Esophagus mucosa (tissue), 1 donor: Measurements from ENCODE around the gene NUMB. TPM values are rescaled to one million over a fixed set of nuclear protein-coding genes. Genes with fewer than 3 reads are reported as not detected.
"Not testable (repeated sequence)": the region's sequence is repeated elsewhere in the genome, so short reads cannot be mapped to it uniquely, and the experiment has no call there.

Experiments
- ATAC-seq: fragments of 200-7000 bp; cut with Tn5 transposase; one replicate; pipeline ENCODE4 v1.9.1; 2020
- total RNA-seq: library from RNA; stranded (reverse); gene quantifications from one replicate; pipeline ENCODE4 v1.2.4, GENCODE V29; 2023
- donor health status: DM: yes; HTN: yes; CAD: no.

NUMB gene
- total RNA-seq, 1 donor from 2014 or later = 49.2 TPM

DNA sequence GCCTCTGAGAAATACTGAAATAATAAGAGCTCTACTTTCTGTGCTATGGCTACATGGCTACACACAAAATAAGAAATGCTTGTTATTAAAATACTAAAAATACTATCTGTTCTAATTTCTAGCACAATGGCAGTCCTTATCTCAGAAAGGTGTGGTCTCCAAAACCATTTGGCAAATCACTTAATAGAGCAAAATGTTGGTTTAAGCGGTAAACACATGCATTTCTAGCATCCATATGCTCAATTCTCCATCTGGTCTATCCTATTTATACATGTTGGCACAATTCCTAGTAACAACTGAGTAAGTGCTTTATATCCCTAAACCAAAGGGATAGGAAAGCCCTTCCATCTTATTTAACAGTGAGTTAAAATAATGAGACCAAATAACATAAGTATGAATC lies 114.0 kb downstream of the NUMB start:
- no peak for ATAC-seq

GRCh38 chr14:73342670-73343069 lies 115.7 kb downstream of the NUMB start:
- no peak for ATAC-seq

DNA sequence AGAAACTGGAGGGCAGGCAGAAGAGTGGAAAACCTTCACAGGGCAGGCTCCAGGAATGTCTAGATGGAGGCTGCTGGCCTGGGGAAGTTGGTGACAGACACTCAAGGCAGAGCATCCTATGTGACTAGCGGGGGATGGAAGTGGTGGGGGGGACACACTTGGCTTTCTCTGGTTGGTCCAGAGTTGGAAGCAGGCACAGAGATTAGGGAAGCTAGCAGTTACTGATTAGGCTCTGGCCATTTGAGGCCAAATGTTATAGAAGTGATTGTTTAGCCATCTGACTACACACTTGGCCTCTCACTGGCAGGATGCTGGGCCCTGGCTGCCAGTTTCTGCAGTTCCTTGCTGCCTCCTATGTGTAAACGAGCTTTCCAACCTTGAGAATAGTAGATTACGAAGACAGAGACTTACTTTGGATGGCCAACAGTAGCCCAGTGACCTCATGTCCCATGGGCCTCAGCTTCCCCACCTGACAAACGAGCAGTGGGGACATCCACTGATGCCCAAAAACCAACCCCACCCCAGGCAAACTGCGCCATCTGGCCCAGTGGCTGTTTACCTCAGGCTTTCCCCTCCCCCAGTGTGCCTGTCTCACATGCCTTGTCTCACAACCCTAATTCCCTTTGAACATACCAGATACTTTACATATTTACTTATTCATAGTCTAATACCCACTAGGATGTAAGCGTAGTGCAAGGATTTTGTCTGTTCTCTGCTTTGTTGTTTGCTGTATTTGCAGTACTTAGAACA lies 118.3 kb downstream of the NUMB start:
- no peak for ATAC-seq

DNA sequence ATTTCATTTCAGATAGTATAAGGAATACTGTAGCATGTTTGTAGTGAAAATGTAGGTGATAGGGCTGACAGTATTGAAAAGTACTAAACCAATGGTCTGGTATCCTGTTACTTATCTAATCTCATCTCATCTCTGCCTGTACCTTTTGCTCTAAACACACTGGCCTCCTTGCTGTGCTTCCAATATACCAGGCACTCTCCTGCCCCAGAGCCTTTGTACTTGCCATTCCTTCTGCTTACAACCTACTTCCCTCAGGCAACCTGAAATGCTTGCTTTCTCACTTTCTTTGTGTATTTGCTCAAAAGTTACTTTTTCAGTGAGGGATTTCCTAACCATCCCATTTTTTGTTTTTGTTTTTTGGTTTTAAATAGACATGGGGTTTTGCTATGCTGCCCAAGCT lies 119.1 kb downstream of the NUMB start:
- ATAC-seq = no peak

DNA sequence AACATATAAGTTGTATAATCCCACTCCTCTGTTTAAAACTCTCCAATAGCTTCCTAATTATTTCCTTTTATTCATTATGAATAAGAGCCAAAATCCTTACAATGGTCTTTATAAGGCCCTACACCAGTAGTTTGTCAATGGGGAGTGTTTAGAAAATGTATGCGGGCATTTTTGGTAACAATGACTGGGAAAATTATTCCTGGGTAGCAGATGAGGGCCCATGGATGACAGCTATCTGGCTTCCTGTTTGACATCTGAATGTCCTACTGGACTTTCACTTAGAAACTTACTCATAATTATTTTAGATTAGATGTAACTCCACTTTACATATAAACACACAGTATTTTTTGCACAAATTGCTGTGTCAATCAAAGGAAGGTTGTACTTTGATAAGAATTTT lies 119.8 kb downstream of the NUMB start:
- no peak for ATAC-seq

DNA sequence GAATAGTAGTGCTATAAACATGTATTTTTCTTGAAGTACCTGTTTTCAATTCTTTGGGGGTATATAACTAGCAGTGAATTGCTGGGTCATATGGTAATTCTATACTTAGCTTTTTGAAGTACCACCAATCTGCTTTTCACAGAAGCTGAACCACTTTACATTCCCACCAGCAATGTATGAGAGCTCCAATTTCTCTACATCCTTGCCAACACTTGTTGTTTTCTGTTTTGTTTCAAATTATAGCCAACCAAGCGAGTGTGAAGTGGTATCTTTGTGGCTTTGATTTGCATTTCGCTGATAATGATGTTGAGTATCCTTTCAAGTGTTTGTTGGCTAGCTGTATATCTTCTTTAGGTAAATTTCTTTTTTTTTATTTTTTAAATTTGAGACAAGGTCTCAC lies 125.3 kb downstream of the NUMB start:
- ATAC-seq = no peak

DNA sequence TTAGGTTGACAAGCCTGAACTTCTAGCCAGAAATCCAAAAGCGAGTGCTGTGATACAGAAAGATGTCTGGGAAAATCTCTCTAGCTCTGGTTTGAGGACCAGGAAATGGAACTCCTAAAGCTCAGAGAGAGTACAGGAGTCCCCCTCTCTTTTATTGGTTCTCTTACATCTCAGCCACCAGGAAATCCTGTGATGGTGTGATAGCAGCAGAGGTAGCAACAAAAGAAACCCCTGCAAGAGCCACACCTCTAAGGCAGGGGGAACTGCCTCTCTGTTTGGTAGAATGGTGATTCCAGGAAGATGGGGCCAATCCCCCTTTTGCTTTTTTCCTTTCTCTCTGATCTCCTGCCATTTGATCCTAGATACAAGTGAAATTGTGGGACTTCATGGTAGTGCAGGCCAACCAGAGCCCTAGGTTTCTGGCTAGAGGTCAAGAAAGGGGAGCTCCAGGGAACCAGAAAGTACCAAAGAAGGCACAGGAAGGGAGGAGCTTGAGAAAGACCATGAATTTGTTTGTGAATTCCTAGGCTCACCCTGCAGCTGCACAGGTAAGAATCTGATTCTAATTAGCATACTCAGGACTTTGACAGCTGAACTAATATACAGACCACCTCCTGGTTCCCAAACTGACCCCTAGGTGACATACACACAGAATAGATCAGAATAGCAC lies 132.6 kb downstream of the NUMB start:
- ATAC-seq = no peak

- no peak for ATAC-seq
Observed at GRCh38 chr14:73325063-73325462, 133.3 kb downstream of the NUMB start.

- ATAC-seq = no peak
Observed at GRCh38 chr14:73324533-73324932, 133.8 kb downstream of the NUMB start.

- ATAC-seq = no peak
Observed at GRCh38 chr14:73323896-73324399, 134.4 kb downstream of the NUMB start.

DNA sequence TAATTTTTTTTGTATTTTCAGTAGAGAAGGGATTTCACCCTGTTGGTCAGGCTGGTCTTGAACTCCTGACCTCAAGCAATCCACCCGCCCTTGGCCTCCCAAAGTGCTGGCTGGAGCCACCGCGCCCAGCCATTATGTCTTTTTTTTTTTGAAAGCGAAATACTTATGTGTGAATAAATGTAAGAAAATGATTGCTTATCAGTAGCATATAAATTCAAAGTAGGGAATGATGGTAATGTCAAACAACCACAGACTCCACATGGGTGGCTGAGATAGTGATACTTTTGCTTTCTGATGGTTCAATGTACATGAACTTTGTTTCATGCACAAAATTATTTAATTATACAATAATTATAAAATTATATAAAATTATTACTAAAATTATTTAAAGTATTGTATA lies 145.2 kb downstream of the NUMB start:
- ATAC-seq = no peak

DNA sequence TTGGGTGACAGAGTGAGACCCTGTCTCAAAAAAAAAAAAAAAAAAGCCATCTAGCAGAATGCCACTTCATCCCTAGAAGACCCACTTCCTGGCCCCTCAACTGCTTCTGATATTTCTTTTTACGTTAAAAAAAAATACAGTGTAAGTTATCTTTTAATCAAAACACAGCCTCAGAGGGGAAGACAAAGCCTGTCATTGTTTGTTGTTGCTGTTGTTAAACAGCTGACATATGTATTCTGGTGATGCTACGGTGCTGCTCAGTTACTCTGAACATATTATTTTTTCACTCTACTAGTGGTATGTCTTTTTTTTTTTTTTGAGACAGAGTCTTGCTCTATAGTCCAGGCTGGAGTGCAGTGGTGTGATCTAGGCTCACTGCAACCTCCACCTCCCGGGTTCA lies 145.7 kb downstream of the NUMB start:
- no peak for ATAC-seq

DNA sequence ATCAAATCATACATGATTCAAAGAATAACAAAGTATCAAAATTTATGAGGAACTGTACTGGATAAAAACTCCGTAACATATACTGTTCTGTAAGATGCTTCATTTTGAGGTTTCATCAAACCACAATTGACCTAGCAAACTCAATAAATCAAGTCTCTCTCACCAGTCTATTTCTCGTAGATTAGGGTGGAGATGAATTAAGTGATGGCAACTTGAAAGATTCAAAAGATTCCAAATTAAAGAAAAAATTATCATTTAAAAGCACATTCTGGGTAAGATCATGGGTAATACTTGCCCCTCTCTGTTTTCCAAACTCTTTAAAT lies 146.7 kb downstream of the NUMB start:
- no peak for ATAC-seq

DNA sequence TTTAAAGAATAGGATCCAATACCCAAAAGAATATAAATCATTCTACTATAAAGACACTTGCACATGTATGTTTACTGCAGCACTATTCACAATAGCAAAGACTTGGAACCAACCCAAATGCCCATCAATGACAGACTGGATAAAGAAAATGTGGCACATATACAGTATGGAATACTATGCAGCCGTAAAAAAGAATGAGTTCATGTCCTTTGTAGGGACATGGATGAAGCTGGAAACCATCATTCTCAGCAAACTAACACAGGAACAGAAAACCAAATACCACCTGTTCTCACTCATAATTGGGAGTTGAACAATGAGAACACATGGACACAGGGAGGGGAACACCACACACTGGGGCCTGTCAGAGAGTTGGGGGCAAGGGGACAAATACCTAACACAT lies 149.1 kb downstream of the NUMB start:
- ATAC-seq = not testable (repeated sequence)

- ATAC-seq = no peak
Observed at GRCh38 chr14:73307261-73307660, 151.1 kb downstream of the NUMB start.

DNA sequence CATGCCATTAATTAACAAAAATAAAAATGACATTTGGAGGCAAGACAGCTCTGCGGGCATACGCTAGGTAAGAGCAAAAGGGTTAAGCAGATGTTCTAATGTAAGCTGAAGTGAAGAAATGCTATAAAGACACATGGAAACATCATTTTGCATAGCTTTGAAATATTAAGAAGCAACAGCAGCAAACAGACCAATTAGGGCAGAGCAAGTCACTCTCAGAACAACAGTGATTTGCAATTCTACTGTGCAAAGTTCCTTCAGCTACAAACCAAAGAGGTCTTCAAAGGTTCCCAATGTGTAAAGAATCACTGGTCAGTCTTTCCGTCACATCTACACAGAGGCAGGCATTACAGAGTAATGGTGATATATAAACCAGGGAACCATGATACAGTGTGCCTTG lies 152.8 kb downstream of the NUMB start:
- no peak for ATAC-seq

DNA sequence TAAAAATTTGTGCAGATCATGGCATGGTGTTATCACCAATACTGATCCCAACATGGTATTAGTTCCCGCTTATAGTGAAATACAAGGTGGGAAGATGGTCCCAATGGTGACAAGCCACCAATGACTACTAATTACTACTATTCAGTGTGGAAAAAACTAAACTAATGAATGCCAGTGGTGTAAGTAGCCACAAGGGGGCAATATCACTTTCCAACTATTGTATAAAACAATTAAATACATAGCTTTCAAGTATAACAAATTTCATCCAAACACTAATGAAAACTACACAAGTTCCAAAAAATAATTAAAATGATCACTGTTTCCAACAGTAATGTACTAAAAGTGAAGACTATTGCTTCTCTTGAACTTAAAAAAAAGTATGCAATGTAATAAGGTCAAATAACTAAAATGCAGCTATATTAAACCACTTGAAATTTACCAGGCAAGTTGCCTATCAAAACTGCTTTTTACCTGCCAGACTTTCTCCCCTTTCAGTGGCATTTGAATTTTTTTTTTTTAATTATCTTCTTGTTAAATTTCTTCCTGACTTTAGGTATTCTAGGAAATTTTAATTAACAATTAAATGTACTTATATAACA lies 163.0 kb downstream of the NUMB start:
- ATAC-seq = peak; percentile 33

DNA sequence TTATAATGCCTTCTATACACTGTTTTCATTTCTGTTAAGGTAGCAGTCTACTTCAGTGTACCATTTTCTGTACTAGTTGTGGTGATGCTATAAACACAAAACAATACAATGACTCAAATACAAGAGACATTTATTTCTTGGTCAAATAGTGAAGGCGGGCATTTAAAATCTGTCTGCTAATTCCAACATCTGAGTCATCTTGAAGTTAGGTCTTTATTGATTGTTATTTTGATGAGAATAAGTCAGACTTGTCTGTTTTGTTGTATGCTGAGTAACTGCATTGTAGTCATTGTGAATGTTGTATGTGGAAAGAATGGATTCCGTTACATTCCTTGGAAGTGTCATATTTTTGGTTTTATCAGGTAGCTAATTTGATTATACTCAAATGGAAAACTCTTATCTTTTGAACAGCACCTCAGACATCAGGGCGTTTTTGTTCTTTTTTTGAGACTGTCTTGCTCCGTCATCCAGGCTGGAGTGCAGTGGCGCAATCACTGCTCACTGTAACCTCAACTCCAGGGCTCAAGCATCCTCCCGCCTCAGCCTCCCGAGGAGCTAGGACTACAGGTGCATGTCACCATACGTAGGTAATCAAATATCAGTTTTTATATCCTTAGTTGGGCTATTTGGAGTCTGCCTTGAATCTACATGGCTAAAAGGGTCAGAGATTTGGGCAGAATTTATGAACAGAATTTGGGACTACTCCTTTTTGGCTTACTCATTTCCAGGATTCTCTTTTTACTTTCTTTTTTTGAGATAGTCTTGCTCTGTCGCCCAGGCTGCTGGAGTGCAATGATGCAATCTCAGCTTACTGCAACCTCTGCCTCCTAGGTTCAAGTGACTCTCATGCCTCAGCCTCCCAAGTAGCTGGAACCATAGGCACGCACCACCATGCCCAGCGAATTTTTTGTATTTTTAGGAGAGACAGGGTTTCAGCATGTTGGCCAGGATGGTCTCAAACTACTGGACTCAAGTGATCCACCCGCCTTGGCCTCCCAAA lies 164.3 kb downstream of the NUMB start:
- ATAC-seq = no peak

DNA sequence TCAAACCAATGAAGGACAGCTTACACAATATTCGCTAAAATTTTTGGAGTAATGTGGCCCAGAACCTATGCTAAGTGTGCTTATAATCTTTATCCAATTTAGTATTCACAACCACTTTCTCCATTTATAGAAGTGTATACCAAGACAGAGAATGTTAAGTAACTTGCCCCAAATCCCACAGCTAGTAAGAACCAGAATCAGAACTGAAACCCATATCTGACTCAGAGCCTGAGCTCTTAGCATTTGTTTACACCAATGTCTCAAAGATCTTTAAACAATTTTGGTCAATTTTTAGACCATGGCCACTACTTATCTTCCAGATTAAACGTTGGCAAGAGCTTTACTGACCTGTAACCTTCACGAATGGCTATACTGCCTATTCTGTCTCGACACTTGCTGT lies 168.1 kb downstream of the NUMB start:
- no peak for ATAC-seq

GRCh38 chr14:73289729-73290128 lies 168.6 kb downstream of the NUMB start:
- no peak for ATAC-seq

GRCh38 chr14:73289308-73289707 lies 169.0 kb downstream of the NUMB start:
- no peak for ATAC-seq

DNA sequence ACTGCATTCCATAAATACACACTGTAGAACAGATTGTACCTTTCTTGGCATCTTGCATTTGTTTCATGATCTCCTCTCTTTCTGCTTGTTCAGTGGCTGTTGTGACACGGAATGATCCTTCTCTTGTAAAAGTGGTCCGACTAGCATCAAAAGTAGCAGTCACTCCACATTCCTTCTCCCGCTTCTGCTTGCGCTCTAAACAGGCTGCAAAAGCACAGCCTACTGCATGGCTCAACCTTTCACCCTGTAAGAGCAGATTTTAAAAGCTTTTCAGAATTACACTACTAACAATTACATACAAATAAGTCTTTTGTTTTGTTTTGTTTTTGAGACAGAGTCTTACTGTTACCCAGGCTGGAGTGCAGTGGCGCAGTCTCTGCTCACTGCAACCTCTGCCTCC lies 171.3 kb downstream of the NUMB start:
- no peak for ATAC-seq

DNA sequence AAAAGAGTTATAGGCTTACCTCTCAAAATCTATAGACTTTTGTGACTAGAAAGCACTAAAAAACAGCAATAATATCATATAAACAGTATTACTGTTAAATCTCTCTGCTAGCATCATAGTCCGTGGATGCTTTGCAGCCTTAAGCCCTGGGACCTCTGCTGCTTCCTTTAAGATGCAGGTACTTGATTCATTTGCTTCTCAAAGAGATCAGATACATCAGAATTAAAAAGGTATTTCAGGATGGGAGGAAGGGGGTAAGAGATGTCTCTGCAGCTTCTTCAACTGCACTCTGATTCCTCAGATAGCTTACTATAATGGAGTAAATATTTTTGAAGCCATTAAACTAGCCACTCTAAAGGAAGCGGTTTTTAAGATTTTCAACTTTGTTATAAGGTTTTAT lies 171.7 kb downstream of the NUMB start:
- ATAC-seq = no peak
